Measurements from ENCODE around the gene CYP2U1.
A peak's percentile ranks its signal among the peaks of the same experiment; 100 is the strongest.
"Not testable (repeated sequence)": the region's sequence is repeated elsewhere in the genome, so short reads cannot be mapped to it uniquely, and the experiment has no call there.

The CYP2U1 gene

GRCh38 chr4:107930821-107931774, at the start of gene CYP2U1:
Gene CYP2U1 (plus strand): TSS chr4:107931549. CDS start chr4:107931644, 95 bp downstream.
- peak; percentile 78 for DNase-seq (ENCODE audit: low spot score)

DNA sequence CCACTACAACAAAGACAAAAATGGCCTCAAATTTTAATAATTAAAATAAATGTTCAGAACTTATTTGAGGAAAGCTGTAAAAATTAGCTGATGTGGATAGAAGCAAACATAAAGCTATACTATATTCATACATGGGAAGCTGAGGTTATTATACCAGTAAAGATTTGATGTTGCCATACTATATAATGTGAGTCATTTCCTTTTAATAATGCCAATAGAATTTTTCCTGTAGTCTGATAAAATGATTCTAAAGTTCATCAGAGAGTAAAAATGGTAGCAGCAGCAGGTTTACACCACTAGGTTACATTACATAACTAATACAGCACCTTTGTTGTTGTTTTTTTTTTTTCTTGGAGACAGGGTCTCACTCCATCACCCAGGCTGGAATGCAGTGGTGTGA, 45.5 kb upstream of the CYP2U1 start:
- DNase-seq (ENCODE audit: low spot score): no peak

- peak; percentile 2 for DNase-seq (ENCODE audit: low spot score)
Measured at GRCh38 chr4:107888237-107888636, 43.1 kb upstream of the CYP2U1 start.

GRCh38 chr4:107890779-107891178, 40.6 kb upstream of the CYP2U1 start:
- no peak for DNase-seq (ENCODE audit: low spot score)

- no peak for DNase-seq (ENCODE audit: low spot score)
Measured at GRCh38 chr4:107891299-107891698, 40.0 kb upstream of the CYP2U1 start.

DNA sequence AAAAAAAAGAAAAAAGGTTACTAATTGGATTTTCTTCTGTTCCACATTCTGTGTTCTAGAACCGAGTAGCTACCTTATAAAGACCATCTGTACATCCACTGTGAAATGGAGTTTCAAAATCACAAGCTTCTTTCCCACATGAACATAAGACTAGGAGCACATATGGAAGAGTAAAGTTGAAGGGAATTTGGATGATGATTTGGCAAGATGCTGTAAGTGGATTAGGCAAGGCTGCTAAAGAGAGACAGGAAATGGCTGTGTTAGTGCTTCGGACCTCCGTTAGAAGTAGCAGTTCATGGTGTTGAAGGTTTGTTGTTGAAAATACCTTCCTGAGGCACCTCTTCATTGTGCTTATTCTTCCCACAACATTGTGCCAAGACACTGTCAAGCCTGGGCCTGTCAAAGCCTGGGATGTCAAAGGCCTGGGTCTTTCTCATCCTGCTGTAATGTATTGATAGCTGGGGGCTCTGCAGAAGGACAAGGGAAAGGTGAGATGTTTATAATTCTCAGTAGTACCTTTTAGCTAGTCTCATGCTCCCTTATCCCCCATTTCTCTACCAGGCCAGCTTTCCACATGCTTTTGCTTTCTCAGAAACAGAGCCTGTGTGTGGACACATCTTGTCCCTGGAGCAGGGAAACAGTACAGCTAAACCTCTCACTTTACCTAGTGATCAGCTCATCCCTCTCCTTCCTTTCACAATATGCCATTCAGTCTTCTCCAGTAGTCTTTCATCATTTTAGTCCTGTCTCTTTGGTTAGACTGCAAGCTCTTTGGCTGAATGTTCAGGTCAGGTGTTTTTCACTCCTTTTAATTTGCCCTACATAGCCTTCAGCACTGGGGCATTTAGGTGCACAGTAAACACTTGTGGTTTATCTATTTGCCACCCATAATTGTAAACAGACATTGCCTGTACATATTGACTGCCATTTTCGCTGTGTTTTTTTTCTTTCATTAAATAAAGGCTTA, 37.9 kb upstream of the CYP2U1 start:
- DNase-seq (ENCODE audit: low spot score): no peak

DNA sequence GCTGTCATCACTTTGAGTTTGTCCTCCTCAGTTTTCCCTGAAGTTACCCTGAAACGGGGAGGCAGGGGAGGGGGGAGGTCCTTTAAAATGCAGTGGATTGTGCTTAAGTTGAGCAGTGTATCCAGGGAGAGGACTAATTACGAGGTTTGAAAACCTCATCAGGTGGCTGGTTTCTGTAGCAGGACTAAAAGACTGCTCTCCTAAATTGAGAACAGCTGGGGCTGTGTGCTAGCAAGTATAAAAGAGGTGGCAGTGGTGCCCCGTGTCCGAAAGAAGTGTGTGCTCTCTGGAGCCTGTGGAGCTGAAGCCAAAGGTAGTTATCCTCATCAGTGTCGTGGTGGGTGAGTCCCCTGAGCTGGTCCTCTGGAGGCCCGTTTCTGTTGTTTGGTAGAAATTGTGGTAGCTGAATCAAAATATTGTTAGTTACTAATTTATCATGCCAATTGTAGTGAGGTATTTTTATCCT, 37.2 kb upstream of the CYP2U1 start:
- no peak for DNase-seq (ENCODE audit: low spot score)

DNA sequence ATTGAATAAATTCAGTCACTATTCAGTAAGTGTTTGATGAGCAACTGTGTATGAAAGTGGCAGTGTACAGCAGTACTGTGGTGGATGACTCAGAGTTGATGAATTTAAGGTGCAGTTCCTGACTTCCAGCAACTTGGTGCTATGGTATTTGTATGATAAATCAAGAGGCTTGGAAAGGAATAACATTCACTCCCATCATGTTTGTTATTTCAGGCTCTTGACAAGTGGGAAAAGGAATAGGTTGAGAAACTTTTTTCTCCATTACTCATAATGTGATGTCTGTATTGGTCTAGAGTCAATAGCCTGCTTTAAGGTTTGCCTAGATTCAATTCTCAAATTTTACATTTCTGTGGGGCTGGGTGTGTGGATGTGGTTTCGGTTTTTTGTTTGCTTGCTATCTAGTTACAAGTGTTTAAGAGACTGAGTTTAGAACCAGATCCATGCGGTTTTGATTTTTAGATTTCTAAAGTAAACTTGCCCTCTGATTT, 35.1 kb upstream of the CYP2U1 start:
- peak; percentile 99 for DNase-seq (ENCODE audit: low spot score)

DNA sequence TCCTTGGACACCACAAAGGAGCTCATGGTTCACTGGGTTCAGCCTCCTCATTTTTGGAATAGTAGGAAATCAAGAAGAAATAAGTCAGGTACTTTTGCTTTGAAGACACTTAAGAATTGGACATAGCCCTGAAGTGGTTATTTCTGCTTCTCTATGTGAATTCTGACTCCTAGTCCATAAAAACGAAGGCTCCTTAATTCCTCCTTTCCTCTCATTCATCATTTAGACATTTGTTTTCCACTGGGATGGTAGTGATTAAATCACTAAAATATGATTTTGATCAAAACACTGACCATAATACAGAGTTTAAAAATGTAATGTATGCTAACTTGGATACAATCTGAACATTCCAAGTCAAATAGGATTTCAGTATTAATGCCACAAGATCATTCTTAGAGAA, 34.7 kb upstream of the CYP2U1 start:
- DNase-seq (ENCODE audit: low spot score): no peak

GRCh38 chr4:107897823-107898222, 33.5 kb upstream of the CYP2U1 start:
- peak; percentile 10 for DNase-seq (ENCODE audit: low spot score)

- DNase-seq (ENCODE audit: low spot score): peak; percentile 6
Measured at GRCh38 chr4:107900067-107900466, 31.3 kb upstream of the CYP2U1 start.

- DNase-seq (ENCODE audit: low spot score): no peak
Measured at GRCh38 chr4:107900508-107900907, 30.8 kb upstream of the CYP2U1 start.

GRCh38 chr4:107901213-107901934, 30.0 kb upstream of the CYP2U1 start:
- no peak for DNase-seq (ENCODE audit: low spot score)

DNA sequence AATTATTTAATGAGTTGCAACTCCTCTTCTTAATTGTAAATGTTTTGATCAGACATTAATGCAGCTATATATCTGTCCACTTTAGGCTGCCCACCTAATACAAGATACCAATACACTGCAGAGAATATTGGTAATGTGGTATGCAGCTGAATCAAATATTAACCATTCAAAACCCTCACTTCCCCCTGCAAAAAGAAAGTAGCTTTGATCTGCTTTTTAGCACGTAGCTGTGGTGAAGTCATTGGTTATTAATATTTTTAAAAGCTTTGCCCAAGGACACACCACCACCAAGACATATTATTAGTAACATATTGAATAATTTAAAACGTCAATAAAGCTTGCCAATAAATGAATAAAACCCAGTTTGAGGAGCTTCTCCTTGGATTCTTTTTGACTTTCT, 28.6 kb upstream of the CYP2U1 start:
- no peak for DNase-seq (ENCODE audit: low spot score)

DNA sequence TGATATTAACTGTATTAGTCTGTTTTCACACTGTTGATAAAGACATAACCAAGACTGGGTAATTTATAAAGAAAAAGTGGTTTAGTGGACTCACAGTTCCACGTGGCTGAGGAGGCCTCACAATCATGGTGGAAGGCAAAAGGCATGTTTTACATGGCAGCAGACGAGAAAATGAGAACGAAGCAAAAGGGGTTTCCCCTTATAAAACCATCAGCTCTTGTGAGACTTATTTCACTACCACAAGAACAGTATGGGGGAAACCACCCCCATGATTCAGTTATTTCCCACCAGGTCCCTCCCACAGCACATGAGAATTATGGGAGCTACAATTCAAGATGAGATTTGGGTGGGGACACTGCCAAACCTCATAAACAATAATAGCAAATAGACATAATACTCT, 26.3 kb upstream of the CYP2U1 start:
- DNase-seq (ENCODE audit: low spot score): not testable (repeated sequence)

DNA sequence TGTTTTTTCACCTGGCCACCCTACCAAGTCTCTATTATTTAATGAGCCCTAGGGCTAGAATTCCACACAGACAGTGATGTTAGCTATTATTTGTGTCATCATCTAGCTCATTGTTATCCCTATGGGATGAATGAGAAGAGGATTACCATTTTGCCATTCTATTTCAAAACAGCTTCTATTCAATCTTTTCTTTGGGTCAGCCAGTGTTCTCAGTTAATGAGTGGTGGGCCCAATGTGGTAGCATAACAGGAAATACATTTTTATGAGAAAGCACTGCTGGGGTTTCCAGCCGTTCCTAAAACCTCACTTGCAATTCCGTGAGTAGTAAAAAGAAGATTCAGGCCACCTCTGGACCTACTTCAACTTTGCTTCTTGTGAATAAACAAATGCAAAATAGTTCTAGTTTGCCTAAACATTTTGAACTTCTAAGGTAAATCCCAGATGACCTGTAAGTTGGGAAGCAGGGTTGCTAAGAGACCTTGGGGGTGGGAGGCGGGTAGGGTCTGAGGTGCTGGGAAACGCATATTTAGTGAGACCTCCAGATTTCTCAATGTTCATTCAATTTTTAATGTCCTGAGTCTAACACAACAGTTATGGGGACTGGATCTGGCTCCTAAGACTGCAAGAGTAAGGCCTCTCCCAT, 24.8 kb upstream of the CYP2U1 start:
- no peak for DNase-seq (ENCODE audit: low spot score)

DNA sequence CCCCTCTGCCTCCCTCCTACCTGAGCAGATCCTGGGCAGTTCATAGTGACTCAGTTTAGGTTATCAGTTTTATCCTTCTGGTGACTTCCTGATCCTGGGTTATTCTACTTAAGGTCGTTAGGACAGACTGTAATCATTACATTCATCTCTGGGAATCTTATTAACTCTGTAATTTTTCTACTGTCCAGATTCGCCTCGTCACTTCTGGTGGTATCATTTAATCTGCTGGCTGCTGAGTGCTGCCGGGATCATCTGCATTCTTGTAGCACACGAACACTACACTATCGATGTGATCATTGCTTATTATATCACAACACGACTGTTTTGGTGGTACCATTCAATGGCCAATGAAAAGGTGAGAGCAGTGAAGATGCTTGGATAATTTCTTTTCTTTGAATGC, 23.0 kb upstream of the CYP2U1 start:
- DNase-seq (ENCODE audit: low spot score): no peak

DNA sequence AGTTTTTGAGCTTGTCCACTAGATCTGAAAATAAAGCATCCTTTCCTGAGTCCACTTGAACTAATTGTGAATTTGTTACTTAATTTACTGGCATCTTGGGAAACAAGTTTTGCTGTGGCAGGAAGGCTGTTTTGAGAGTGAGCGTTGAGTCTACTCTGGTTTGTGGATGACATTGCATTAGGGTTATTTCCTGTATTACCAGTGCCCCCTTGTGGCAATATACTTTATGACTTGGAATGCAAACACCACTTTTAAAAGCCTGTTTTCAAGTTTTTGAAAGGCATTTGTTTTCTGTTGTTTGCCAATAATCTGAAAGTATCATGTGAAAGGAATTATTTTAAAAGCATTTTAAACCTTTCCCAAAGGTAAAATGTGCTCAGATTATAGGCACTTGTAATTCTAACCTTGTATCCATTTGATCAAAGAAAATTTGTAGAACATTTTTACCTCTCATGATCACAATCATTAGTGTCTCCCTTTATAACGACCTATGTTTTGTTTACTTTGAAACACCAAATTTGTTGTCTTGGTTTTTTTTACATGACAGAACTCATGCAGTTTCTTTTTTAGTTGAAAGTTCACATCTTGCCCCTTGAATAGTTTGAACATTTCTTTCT, 18.0 kb upstream of the CYP2U1 start:
- DNase-seq (ENCODE audit: low spot score): peak; percentile 74

GRCh38 chr4:107915220-107915619, 16.1 kb upstream of the CYP2U1 start:
- DNase-seq (ENCODE audit: low spot score): no peak

GRCh38 chr4:107916623-107917022, 14.7 kb upstream of the CYP2U1 start:
- DNase-seq (ENCODE audit: low spot score): no peak

DNA sequence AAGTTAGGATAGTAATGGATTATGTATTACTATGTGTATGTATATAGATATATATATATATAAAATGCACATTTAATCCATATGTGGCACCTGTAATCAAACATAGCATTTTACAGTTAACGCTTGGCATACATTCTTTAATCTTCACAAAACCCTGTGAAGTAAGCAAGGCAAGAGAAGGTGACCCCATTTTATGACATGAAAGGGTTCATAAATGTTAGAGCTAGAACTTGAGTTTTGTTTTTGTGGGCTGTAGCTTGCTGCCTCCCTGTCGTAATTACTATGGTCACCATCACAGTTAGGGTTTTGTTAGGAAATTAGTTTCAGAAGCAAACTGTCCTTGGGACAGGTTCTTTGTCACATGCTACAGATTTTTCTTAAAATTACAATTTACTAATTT, 13.8 kb upstream of the CYP2U1 start:
- no peak for DNase-seq (ENCODE audit: low spot score)

All from kidney tubule cell (primary cell).